Stimulated activated CD8-positive, alpha-beta memory T cell treated with anti-CD3 and anti-CD28 coated beads, Interleukin-7, amount 100 ng/mL, for 1 hour (primary cell): ENCODE measurements around the gene PMS1.
"Not testable (repeated sequence)": the region's sequence is repeated elsewhere in the genome, so short reads cannot be mapped to it uniquely, and the experiment has no call there.

Source experiments
- DNase-seq, 2 donors: peaks; one replicate each; pipeline ENCODE4 v3.0.0-alpha.2; 2020; ENCODE audit warnings: low read depth in 2 of 2

The PMS1 gene

GRCh38 chr2:189865826-189866225 lies 81.6 kb downstream of the PMS1 start:
- DNase-seq, result no peak

GRCh38 chr2:189866296-189866695 lies 82.0 kb downstream of the PMS1 start:
- DNase-seq, result no peak

DNA sequence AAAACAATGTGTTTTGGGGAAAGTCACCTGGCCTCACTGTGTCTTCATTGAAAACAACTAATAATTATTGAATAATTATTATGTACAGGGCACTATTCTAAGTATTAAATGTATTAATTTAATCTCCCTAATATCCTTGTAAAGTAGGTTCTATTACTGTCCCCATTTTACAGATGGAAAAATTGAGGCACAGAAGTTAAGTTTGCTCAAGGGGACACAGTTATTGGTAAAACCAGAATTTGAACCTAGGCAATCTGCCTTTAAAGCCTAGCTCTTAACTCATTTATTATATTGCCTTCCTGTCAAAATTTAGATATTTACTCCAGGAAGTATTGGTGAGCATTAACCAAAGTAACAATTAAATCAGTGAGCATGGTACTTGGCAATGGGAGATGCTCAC lies 84.6 kb downstream of the PMS1 start:
- no peak for DNase-seq

DNA sequence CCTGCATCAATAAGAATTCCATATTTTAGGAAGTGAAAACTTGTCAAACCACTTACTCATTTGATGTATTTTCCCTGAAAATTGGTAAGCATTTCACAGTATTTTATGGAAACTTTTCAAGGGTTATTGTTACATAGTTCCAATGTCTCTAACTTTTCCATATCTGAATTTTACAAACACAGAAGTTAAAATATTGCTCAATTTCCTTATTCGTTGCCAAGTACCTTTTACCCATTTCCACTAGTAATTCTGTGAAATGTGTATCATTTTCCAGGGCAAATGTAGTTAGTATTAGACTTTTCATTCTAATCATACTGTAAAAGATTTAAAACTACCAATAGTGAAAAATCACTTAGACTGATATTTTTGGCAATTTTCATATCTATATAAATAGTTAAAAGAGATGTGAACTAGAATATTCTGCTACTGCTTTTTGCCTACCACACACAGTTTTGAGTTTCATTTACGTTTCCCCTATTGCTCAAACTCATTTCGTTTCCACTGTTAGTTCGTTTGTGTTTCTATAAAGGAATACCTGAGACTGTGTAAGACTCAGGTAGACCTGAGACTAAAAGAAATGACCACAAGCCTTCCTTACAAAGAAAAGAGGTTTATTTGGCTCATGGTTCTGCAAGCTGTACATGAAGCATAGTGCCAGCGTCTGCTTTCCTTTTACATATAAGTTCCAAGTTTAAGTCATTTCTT lies 86.3 kb downstream of the PMS1 start:
- no peak for DNase-seq

DNA sequence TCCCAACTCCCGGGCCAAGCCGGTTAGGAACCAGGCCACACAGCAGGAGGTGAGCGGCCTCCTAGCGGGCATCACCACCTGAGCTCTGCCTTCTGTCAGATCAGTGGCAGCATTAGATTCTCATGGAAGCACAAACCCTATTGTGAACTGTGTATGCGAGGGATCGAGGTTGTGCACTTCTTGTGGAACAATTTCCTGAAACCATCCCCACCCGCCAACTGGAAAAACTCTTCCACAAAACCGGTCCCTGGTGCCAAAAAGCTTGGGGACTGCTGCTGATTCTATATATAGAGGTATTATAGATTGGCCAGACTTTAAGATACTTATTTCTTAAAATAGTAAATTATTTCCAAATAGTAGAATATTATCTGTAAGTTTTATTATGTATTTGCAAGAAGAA lies 89.4 kb downstream of the PMS1 start:
- no peak for DNase-seq

DNA sequence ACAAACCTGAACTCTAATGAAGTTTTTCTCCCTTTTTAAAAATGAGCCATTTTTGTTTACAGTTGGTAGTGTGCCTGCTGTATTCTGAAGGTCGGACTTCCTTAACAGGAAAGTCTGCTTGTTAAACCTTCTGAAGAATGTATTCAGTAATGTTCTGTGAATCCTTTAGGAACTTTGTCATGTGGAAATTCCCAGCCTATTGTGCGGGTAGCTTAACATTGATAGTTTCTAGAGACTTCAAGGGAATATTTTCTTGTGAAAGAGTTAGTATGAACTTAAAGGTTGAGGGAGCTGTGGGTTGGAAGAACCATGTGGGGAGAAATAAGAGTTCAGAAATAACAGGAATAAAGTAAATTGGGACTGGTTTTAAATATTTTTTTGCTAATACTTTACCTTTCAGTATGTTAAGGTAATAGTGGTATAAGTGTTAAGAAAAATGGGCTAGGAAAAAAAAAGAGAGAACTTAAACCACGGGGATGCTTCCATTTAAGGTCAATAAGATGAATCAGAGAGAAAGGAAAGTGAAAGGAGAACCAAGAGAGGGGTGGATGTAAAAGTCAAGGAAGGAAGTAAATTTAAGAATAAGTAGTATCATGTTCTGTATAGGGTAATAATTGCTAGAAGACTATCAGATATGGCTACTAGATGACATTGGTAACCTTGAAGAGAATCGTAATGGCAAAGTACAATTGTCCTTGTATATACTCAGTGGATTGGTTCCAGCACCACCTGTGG lies 90.5 kb downstream of the PMS1 start:
- no peak for DNase-seq

DNA sequence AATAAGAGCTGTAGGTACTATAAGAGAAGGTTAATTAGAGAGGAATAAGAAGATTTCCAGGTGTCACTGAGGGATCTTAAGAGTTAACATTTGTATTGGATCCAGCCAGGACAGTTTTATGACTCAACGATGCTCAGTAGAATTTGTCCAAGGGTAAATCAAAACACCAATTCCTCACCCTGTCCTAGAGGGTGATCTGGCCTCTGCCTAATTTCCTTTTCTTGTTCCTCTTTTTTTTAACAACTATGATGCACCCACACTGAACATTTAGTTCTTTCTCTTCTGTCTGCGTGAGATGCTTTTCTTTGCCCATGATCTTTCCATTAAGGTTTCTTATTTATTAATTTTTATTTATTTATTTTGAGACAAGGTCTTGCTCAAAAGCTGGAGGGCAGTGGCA lies 92.0 kb downstream of the PMS1 start:
- DNase-seq, result no peak

DNA sequence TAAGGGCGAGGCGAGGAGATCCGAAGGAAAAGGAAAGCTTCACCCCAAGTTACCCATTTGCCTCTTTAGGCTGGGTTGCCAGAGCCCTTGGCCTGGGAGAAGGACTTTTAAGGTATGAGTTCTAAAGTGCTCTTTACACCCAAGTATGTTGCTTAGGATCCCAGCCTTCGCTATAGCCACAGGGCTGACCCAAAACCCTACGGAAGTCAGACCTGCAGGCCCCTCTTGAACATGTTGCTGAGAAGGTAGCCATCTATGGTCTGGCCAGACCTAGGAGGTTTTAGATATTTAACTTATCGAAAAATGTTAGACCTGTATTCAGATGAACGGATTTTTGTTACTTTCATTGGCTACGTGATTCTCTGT lies 95.4 kb downstream of the PMS1 start:
- DNase-seq, result no peak

- no peak for DNase-seq
Observed at GRCh38 chr2:189880429-189880828, 96.2 kb downstream of the PMS1 start.

- no peak for DNase-seq
Observed at GRCh38 chr2:189880832-189881492, 96.7 kb downstream of the PMS1 start.

DNA sequence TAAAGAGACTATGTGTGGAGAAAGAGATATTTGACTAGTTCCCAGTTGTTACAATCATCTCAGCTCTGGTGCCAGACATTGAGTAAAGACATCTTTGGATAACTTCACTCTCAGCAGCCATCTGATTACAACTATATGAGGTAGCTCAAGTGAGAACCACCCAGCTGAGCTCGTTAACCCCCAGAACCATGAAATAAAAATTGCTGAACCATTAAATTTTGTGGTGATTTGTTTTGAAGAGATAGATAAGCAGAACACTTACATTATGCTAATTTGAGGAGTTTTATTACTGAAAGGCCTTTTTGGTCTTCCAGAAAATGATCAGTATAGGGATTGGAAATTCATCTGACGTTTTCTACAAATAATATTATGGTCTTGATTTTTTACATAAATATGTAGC lies 101.1 kb downstream of the PMS1 start:
- no peak for DNase-seq

DNA sequence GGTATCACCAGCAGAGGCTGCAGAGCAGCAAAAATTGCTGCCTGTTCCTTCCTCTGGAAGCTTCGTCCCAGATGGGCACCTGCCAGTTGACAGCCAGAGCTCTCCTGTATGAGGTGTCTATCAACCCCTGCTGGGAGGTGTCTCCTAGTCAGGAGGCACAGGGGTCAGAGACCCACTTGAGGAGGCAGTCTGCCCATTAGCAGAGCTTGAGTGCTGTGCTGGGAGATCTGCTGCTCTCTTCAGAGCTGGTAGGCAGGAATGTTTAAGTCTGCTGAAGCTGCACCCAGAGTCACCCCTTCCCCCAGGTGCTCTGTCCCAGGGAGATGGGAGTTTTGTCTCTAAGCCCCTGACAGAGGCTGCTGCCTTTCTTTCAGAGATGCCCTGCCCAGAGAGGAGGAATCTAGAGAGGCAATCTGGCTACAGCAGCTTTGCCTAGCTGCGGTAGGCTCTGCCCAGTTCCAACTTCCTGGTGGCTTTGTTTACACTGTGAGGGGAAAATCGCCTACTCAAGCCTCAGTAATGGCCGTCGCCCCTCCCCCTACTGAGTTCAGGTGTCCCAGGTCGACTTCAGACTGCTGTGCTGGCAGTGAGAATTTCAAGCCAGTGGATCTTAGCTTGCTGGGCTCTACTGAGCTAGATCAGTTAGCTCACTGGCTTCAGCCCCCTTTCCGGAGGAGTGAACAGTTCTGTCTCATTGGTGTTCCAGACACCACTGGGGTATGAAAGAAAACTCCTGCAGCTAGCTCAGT lies 108.5 kb downstream of the PMS1 start:
- DNase-seq, result not testable (repeated sequence)

GRCh38 chr2:189896809-189897208 lies 112.6 kb downstream of the PMS1 start:
- no peak for DNase-seq

GRCh38 chr2:189899101-189899500 lies 114.9 kb downstream of the PMS1 start:
- DNase-seq, result no peak

DNA sequence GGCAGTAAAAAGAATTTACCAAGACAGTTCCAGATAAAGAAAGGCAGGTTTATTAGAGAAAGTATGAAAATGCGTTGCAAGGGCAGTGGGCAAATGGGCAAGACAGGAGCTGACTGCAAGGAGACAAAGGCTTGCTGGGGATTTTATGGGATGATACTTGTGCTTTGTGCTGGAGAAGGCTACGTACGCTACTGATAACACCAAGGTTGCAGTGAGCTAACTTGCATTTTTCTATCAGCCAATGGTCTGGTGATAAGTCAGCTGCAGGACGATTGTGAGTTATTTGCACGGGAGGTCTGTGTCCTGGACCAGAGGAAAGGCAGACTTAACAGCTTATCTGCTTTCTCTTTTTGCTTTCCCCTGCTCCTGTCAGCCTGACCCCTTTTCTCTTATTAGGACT lies 116.5 kb downstream of the PMS1 start:
- no peak for DNase-seq

GRCh38 chr2:189901664-189902063 lies 117.4 kb downstream of the PMS1 start:
- no peak for DNase-seq

DNA sequence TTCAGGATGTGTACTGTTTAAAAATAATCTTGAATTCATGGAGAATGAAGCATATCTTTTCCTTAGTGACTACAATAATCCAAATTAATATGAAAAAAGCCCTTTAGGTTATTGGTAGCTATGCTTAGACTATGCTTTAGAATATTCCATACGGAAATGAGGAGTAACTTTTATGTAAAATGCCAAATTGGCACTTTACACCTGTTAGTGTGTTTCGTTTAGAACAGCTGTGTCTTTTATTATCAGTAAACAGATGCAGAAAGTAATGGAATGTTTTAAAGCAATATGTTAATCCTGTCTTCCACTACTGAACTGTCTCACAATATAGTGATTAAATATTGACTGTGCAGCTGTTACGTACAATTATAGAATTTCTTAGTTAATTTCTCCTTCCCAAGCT lies 129.6 kb downstream of the PMS1 start:
- DNase-seq, result no peak

DNA sequence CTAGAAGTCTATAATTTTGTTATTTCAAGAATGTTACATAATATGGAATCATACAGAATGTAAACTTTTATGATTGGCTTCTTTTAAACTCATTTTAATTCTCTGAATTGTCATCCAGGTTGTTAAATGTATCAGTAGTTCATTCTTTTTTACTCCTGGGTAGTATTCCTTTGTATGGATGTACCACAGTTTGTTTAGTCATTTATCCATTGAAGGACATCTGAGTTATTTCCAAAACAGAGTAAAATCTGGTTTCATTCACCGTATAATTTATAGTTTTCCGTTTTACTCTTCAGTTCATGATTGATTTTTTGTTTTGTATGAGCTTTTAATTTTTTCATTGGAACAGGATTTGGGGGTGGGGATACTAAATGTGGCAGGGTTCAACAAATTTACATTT lies 132.4 kb downstream of the PMS1 start:
- DNase-seq, result no peak
